Motor neuron (in vitro differentiated cells): ENCODE data around the gene PLET1. TPM values are rescaled to one million over a fixed set of nuclear protein-coding genes. Genes with fewer than 3 reads are reported as not detected.

Experiments used
- total RNA-seq, 8 experiments: library from RNA; unstranded; fragments of 300-600 nt; gene quantifications; 2 replicates each; pipeline versions ENCODE4 v1.2.3 to v1.2.4, GENCODE V29; 2022

The PLET1 gene
- total RNA-seq, 8 experiments from 2014 or later: 0.16 to 0.67 (median 0.28) TPM; not detected in 3

Other genes with a start within 250 kb of the PLET1 start
- gene DLAT, start 235.5 kb downstream of the PLET1 start, total RNA-seq: 10 to 100 TPM; 23.4 to 70.2 (median 36.8) TPM
- gene PIH1D2, start 186.8 kb downstream of the PLET1 start, total RNA-seq: 10 to 100 TPM in 1 of 8 experiments, 1 to 10 TPM in 7; 2.1 to 20.3 (median 3.2) TPM
- 10 to 100 TPM; 21.8 to 42.5 (median 37.1) TPM for gene NKAPD1, start 186.6 kb downstream of the PLET1 start, total RNA-seq
- gene TIMM8B, start 174.1 kb downstream of the PLET1 start, total RNA-seq: 100 to 1,000 TPM in 7 of 8 experiments, 10 to 100 TPM in 1; 94.3 to 189 (median 128) TPM
- 100 to 1,000 TPM in 2 of 8 experiments, 10 to 100 TPM in 6; 30.2 to 158 (median 59.3) TPM for gene SDHD, start 174.0 kb downstream of the PLET1 start, total RNA-seq
- 10 to 100 TPM in 1 of 8 experiments, 1 to 10 TPM in 4, under 1 TPM in 2, not detected in 1; 0.25 to 15.0 (median 1.7) TPM for gene IL18, start 96.8 kb downstream of the PLET1 start, total RNA-seq
- gene TEX12, start 93.5 kb downstream of the PLET1 start, total RNA-seq: 1 to 10 TPM in 1 of 8 experiments, under 1 TPM in 3, not detected in 4; 0.17 to 1.1 (median 0.41) TPM
- 10 to 100 TPM in 5 of 8 experiments, 1 to 10 TPM in 3; 4.0 to 66.9 (median 11.2) TPM for gene BCO2, start 85.3 kb downstream of the PLET1 start, total RNA-seq
- 10 to 100 TPM; 35.8 to 82.5 (median 46.3) TPM for gene PTS, start 34.4 kb downstream of the PLET1 start, total RNA-seq